DOHH2 (cell line): ENCODE measurements around the gene KIF20B.

Experiments
- H3F3A ChIP-seq: fragments of 200-600 bp; sonication (generic), shearing (Covaris generic); 2 replicates; pipeline ENCODE4 v1.6.0; 2016; ENCODE audit warnings: antibody characterized with exemption, mild to moderate bottlenecking; ENCODE audit not compliant: control insufficient read depth, insufficient read depth
- H3K27ac ChIP-seq: fragments of 200-600 bp; sonication (generic); 2 replicates; pipeline ENCODE4 v1.5.1; 2014; ENCODE audit warnings: low read depth, mild to moderate bottlenecking, low read length, moderate library complexity
- H3K27me3 ChIP-seq: fragments of 200-600 bp; sonication (generic); 2 replicates; pipeline ENCODE4 v1.6.1; 2014; ENCODE audit warnings: mild to moderate bottlenecking, low read length, mixed read lengths; ENCODE audit not compliant: control insufficient read depth
- H3K36me3 ChIP-seq: fragments of 200-600 bp; sonication (generic); 2 replicates; pipeline ENCODE4 v1.6.1; 2014; ENCODE audit warnings: mild to moderate bottlenecking, low read length, moderate library complexity, mixed read lengths; ENCODE audit not compliant: control insufficient read depth
- H3K4me1 ChIP-seq: fragments of 200-600 bp; sonication (generic); 2 replicates; pipeline ENCODE4 v1.6.1; 2014; ENCODE audit warnings: mild to moderate bottlenecking, low read length, mixed read lengths; ENCODE audit not compliant: control insufficient read depth
- H3K4me2 ChIP-seq: fragments of 200-600 bp; sonication (generic); 2 replicates; pipeline ENCODE4 v1.6.0; 2014; ENCODE audit warnings: mild to moderate bottlenecking, low read length, moderate library complexity
- H3K4me3 ChIP-seq: fragments of 200-600 bp; sonication (generic); 2 replicates; pipeline ENCODE4 v1.5.1; 2014; ENCODE audit warnings: mild to moderate bottlenecking, low read length, mixed read lengths
- H3K79me2 ChIP-seq: fragments of 200-600 bp; sonication (generic); 2 replicates; pipeline ENCODE4 v1.6.1; 2014; ENCODE audit warnings: mild to moderate bottlenecking, low read length, mixed read lengths; ENCODE audit not compliant: control insufficient read depth
- H3K9me2 ChIP-seq: fragments of 200-600 bp; sonication (generic); replicated peaks from 2 replicates; pipeline ENCODE4 v1.6.1; 2014; ENCODE audit warnings: mild to moderate bottlenecking, low read length, mixed read lengths; ENCODE audit not compliant: control insufficient read depth
- H3K9me3 ChIP-seq: fragments of 200-600 bp; sonication (generic); 2 replicates; pipeline ENCODE4 v1.6.1; 2014; ENCODE audit warnings: antibody characterized with exemption, low read length, mixed read lengths; ENCODE audit not compliant: control insufficient read depth, insufficient read depth
- H4K20me1 ChIP-seq: fragments of 200-600 bp; sonication (generic); 2 replicates; pipeline ENCODE4 v1.6.0; 2014; ENCODE audit warnings: low read depth, mild to moderate bottlenecking, antibody characterized with exemption, low read length, moderate library complexity; ENCODE audit not compliant: control insufficient read depth, insufficient read depth
- CTCF ChIP-seq: fragments of 200-600 bp; sonication (generic); IDR thresholded peaks from one replicate; pipeline ENCODE4 v1.5.1; 2014; ENCODE audit warnings: antibody characterized with exemption, mild to moderate bottlenecking, low read depth, low read length; ENCODE audit not compliant: poor library complexity, severe bottlenecking
- EZH2phosphoT487 ChIP-seq: fragments of 200-600 bp; sonication (generic); IDR thresholded peaks from 2 replicates; pipeline ENCODE4 v1.6.1; 2017; ENCODE audit warnings: borderline replicate concordance, mild to moderate bottlenecking, antibody characterized with exemption, low read length, moderate library complexity, mixed read lengths

The KIF20B gene

GRCh38 chr10:89782470-89782869 lies 81.1 kb downstream of the KIF20B start:
- Histone ChIP-seq H3K4me2 (no peak overlapping the region), H3K4me3 (no peak overlapping the region), H4K20me1 (no peaks in the 10 kb centered on the region), H3F3A (peaks cover 6% of the 10 kb centered on the region; the same call in 1 of the 2 replicates), H3K27me3 (no peaks in the 10 kb centered on the region), H3K9me2 (no peaks in the 10 kb centered on the region), H3K79me2 (no peaks in the 10 kb centered on the region), H3K27ac (no peak overlapping the region), H3K36me3 (peaks cover 33% of the 10 kb centered on the region), H3K4me1 (no peaks in the 10 kb centered on the region), H3K9me3 (no peaks in the 10 kb centered on the region)
- TF ChIP-seq CTCF (no peak), EZH2phosphoT487 (no peak)

- no peak for TF ChIP-seq EZH2phosphoT487
- TF ChIP-seq CTCF = no peak
- Histone ChIP-seq H3K4me3 (no peak overlapping the region), H3K4me2 (no peak overlapping the region), H3K9me2 (no peaks in the 10 kb centered on the region), H3K27ac (no peak overlapping the region), H3K4me1 (no peaks in the 10 kb centered on the region), H3K27me3 (no peaks in the 10 kb centered on the region), H3F3A (peaks cover 6% of the 10 kb centered on the region; the same call in 1 of the 2 replicates), H3K9me3 (no peaks in the 10 kb centered on the region), H3K36me3 (peaks cover 31% of the 10 kb centered on the region), H3K79me2 (no peaks in the 10 kb centered on the region), H4K20me1 (no peaks in the 10 kb centered on the region)
Measured at GRCh38 chr10:89783406-89783805, 82.0 kb downstream of the KIF20B start.

- H3K27ac ChIP-seq = no peak overlapping the region
Measured at GRCh38 chr10:89785095-89785494, 83.7 kb downstream of the KIF20B start.

More at GRCh38 chr10:89785095-89785494, 83.7 kb downstream of the KIF20B start:
- TF ChIP-seq EZH2phosphoT487 = no peak
- TF ChIP-seq CTCF = no peak
- H3K9me3 ChIP-seq = no peaks in the 10 kb centered on the region
- H4K20me1 ChIP-seq = no peaks in the 10 kb centered on the region
- H3K9me2 ChIP-seq = no peaks in the 10 kb centered on the region
- H3K4me3 ChIP-seq = no peak overlapping the region
- no peaks in the 10 kb centered on the region for H3K4me1 ChIP-seq
- H3K27me3 ChIP-seq = no peaks in the 10 kb centered on the region
- H3K4me2 ChIP-seq = no peak overlapping the region
- H3K79me2 ChIP-seq = no peaks in the 10 kb centered on the region
- H3K36me3 ChIP-seq = peaks cover 14% of the 10 kb centered on the region
- peaks cover 6% of the 10 kb centered on the region; the same call in 1 of the 2 replicates for H3F3A ChIP-seq
